Measurements from ENCODE around the gene MACROD1.

MACROD1 gene

DNA sequence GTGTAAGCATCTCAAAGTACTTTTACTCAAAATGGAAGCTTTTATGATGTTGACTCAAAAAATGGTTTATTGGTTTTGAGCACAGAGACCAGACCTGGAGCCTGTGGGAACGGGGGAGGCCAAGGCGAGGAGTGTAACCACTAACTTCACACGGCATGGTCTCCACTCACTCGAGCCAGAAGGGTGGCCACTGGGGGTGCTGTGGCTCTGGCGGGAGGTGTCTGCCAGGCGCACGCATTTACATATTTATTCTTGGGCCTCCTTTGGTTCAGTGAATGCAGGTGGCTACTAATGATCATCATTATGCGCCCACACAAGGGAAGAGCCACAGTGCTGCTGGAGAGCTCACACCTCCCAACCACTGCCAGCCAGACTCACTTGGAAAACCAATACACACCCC, 65.6 kb downstream of the MACROD1 start:
- DNase-seq (ENCODE audit: low read depth, low spot score): no peak
- H3K4me3 ChIP-seq (ENCODE audit: low read depth, low read length): no peak overlapping the region
- in situ Hi-C loops (cut with HindIII; ENCODE audit: low sequenced_read_pairs): no loop called here
- TF ChIP-seq, protein P1, sequence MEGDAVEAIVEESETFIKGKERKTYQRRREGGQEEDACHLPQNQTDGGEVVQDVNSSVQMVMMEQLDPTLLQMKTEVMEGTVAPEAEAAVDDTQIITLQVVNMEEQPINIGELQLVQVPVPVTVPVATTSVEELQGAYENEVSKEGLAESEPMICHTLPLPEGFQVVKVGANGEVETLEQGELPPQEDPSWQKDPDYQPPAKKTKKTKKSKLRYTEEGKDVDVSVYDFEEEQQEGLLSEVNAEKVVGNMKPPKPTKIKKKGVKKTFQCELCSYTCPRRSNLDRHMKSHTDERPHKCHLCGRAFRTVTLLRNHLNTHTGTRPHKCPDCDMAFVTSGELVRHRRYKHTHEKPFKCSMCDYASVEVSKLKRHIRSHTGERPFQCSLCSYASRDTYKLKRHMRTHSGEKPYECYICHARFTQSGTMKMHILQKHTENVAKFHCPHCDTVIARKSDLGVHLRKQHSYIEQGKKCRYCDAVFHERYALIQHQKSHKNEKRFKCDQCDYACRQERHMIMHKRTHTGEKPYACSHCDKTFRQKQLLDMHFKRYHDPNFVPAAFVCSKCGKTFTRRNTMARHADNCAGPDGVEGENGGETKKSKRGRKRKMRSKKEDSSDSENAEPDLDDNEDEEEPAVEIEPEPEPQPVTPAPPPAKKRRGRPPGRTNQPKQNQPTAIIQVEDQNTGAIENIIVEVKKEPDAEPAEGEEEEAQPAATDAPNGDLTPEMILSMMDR (IDR thresholded peaks at IDR 0.05; ENCODE audit: low read depth, low read length): no peak

GRCh38 chr11:64099436-64099835, 66.5 kb downstream of the MACROD1 start:
- TF ChIP-seq, protein P1 (IDR thresholded peaks at IDR 0.05; ENCODE audit: low read depth, low read length): no peak
- in situ Hi-C loops (cut with HindIII; ENCODE audit: low sequenced_read_pairs): no loop called here
- DNase-seq (ENCODE audit: low read depth, low spot score): no peak
- H3K4me3 ChIP-seq (ENCODE audit: low read depth, low read length): no peak overlapping the region

DNA sequence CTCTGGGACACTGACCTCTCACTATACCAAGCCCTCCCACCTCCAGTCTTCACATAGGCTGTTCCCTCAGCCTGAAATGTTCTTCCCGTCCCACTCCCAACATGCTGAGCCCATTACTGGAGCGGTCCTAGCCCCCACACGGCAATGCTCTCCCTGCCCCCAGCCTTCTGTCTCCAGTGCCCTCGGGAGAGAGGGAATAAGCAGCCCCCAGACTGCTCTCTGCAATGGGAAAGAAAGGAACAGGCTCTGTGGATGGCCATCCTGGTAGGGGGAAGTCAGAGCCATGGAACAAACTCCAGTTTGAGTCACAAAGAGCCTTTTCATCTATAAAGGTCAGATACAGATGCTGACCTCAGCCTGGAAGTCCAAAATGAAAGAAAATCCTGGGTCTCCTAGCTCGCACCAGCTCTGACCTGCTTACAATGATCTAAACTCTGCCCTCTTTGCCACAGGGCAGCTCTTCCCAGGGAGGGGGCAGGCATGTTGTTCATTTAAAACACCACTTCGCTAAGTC, 67.5 kb downstream of the MACROD1 start:
- no peak overlapping the region for H3K4me3 ChIP-seq (ENCODE audit: low read depth, low read length)
- in situ Hi-C loops (cut with HindIII; ENCODE audit: low sequenced_read_pairs): no loop called here
- TF ChIP-seq, protein P1 (IDR thresholded peaks at IDR 0.05; ENCODE audit: low read depth, low read length): no peak

GRCh38 chr11:64097468-64098317, 68.2 kb downstream of the MACROD1 start:
- in situ Hi-C loops (cut with HindIII; ENCODE audit: low sequenced_read_pairs): no loop called here
- DNase-seq (ENCODE audit: low read depth, low spot score): no peak
- no peak overlapping the region for H3K4me3 ChIP-seq (ENCODE audit: low read depth, low read length)
- TF ChIP-seq, protein P1 (IDR thresholded peaks at IDR 0.05; ENCODE audit: low read depth, low read length): no peak

More for the DNA sequence above, 67.5 kb downstream of the MACROD1 start:
- no peak for DNase-seq (ENCODE audit: low read depth, low spot score)

GRCh38 chr11:64096835-64097234, 69.1 kb downstream of the MACROD1 start:
- no peak for DNase-seq (ENCODE audit: low read depth, low spot score)
- TF ChIP-seq, protein P1 (IDR thresholded peaks at IDR 0.05; ENCODE audit: low read depth, low read length): no peak
- in situ Hi-C loops (cut with HindIII; ENCODE audit: low sequenced_read_pairs): no loop called here

GRCh38 chr11:64095949-64096348, 70.0 kb downstream of the MACROD1 start:
- no peak for DNase-seq (ENCODE audit: low read depth, low spot score)
- TF ChIP-seq, protein P1 (IDR thresholded peaks at IDR 0.05; ENCODE audit: low read depth, low read length): no peak
- H3K4me3 ChIP-seq (ENCODE audit: low read depth, low read length): no peak overlapping the region
- in situ Hi-C loops (cut with HindIII; ENCODE audit: low sequenced_read_pairs): no loop called here

More at GRCh38 chr11:64096835-64097234, 69.1 kb downstream of the MACROD1 start:
- no peak overlapping the region for H3K4me3 ChIP-seq (ENCODE audit: low read depth, low read length)

All from astrocyte of the spinal cord (primary cell).